NCI-H69 (cell line): ENCODE measurements around the gene BAHD1.
"Not testable (repeated sequence)": the region's sequence is repeated elsewhere in the genome, so short reads cannot be mapped to it uniquely, and the experiment has no call there.

ENCODE experiments used
- DNase-seq: peaks from one replicate; lab custom pipeline; 2025; lab: John Stamatoyannopoulos, UW

BAHD1 gene

GRCh38 chr15:40445421-40445922 lies 4.7 kb downstream of the BAHD1 start:
- no peak for DNase-seq

- no peak for DNase-seq
These were observed 5.4 kb downstream of the BAHD1 start for GRCh38 chr15:40446144-40446543.

- DNase-seq = no peak
These were observed 7.6 kb downstream of the BAHD1 start for GRCh38 chr15:40448354-40448753.

DNA sequence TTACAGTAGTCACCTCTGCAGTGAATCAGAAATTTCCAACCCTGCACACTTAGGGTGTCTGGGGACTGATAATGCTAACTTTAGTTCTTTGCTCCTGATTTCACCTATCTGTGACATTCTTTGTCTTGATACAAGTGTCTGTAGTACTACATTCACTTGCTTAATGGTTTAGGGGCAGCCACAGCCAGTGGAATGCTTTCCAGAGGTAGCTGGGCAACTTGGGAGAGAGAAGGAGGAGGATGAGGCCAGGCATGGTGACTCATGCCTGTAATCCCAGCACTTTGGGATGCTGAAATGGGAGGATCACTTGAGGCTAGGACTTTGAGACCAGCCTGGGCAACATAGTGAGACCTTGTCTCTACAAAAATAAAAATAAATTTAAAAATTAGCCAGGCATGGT lies 8.5 kb downstream of the BAHD1 start:
- no peak for DNase-seq

DNA sequence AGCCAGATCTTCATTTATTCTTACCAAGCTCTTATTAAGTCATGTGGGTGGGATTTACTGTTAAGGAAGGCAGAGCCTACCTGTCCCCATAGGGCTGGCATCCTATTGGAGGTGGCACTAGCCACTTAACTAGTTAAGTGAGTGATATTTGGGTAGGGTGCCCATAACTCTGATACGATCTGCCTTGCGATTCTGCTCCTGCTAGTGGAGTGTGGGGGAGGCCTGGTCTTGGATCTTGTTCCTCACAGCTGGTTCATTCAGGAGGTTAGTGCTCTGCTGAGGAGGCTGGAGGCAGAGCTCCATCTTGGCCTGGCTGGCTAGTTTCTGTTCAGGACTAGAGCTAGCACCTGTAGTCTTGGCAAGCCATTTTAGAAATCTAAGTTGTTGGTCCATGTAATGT lies 9.3 kb downstream of the BAHD1 start:
- no peak for DNase-seq

DNA sequence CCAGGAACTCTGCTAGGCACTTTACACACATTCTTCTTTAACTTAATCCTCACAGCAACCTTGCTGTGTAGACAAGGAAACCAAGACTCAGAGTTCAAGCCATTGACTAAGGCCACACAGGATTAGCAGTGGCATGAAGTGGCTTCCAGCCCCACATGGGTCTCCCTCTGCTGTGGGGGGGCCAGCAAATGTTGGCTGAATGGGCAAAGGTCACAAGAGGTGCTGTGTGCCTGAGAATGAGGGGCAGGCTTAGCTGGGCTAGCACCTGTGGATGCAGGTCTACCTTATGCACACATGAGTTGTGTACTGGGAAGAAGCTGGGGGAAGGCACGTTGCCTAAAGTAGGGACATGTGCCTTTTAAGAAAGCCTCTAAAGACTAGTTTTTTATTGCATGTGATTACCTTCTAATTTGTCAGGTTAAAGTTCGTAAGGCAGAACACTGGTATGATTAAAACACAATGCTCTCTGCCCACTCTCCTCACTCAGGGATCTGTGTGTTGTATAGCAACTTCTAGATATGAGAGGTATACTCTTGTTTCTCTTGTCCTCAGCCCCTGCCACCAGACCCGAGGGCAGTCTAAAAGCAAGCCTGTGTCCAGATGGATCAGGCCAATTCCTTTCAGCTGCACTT lies 10.9 kb downstream of the BAHD1 start:
- DNase-seq = no peak

DNA sequence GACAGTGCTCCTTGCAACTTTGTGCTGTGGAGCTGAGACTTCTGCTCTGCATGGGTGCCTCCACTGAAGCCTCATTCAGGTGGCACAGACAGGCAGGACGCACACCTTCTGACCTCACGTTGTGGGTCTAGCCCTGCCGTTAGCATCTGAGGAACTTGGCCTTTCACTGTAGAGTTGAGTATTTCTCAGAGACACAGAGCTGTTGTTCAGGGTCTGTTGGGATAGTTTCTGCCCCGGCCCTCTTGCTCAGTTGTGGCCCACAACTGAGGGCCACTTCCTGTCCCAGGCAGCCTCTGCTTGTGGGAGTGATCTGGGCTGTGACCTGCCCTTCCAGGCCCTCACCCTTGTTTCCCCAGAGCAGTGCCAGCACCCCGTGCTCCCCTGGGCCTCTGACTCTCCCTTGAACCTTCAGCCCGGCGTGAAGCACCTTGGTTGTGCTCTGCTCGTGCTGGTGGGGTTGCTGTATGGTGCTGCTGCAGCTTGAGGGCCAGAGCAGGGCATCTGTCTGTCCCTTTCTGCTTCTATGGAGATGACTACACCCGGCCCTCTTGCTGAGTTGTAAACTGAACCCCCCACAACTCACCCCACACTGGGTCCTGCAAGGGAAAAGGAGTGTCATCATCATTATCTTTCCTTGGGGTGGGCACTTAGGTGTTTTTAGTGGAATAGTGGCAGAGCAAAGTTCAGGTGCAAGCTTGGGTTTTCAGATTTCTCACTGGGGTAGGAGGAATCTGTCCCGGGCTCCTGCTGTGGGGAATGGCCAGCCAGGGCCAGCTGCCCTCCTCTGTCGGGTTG lies 11.7 kb downstream of the BAHD1 start:
- DNase-seq = no peak

GRCh38 chr15:40453941-40454340 lies 13.2 kb downstream of the BAHD1 start:
- DNase-seq = not testable (repeated sequence)

GRCh38 chr15:40454904-40455391 lies 14.2 kb downstream of the BAHD1 start:
- no peak for DNase-seq

- DNase-seq = no peak
These were observed 15.6 kb downstream of the BAHD1 start for GRCh38 chr15:40456299-40456712.

GRCh38 chr15:40456738-40457137 lies 16.0 kb downstream of the BAHD1 start:
- DNase-seq = no peak

- DNase-seq = no peak
These were observed 18.0 kb downstream of the BAHD1 start for GRCh38 chr15:40458495-40459371.

DNA sequence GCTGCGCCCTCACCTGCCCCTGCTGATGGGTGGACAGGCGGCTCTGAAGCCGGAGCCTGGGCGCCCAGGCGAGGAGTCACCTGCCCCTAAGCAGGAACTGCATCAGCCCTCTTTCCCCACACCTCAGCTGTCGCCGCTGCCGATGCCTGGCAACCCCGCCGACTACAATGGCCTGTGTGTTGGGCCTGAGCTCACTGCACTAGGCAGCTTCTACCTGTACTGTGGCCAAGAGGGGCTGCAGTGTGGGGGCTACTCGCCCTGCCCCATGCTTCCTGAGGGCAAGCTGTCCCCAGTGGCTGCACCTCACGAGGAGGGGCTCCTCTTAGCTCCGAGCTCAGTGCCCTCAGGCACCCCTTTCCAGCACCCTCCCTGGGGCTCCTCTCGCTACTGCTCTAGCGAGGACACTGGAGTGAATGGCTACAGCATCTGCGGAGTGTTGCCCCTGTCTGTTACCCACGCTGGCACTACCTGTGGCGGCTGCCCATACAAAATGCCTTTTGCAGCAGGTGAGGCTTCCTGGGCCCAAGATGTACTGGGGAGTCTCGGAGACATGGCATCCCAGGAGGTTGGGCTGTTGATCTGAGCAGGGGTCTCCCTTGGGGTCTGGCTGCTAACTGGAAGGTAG lies 18.8 kb downstream of the BAHD1 start:
- DNase-seq = no peak

DNA sequence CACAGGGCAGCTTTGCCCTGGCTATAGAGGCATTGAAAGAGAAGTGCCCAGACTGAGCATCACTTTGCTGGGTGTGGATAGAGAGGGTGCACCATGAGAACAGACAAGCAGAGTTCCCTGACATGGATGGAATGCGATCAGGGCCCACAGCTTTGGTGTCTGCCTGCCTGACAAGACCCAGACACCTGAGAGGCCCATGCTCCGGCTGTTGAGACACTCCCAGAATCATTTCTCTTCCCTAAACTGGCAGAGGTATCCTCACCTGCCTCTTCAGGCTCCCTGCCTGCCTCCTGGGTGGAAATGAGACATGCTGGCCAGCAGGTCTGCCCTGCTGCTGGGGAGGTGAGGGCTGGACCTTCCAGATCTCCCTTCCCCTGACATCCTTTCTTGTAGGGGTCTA lies 19.7 kb downstream of the BAHD1 start:
- DNase-seq = no peak

DNA sequence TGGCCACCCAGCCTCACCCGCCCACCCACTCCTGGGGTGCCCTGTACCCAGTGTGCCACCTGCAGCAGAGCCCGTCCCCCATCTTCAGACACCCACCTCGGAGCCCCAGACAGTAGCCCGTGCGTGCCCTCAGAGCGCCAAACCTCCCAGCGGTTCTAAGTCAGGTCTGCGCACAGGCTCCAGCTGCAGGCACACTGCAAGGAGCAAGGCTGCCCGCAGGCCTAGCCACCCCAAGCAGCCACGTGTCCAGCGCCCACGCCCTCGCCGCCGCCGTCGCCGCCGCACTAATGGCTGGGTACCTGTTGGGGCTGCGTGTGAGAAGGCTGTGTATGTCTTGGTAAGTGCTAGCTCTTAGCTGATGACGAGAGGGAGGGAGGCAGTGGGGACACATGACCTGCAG lies 21.2 kb downstream of the BAHD1 start:
- no peak for DNase-seq

GRCh38 chr15:40463279-40463678 lies 22.5 kb downstream of the BAHD1 start:
- DNase-seq = no peak

- no peak for DNase-seq
These were observed 23.3 kb downstream of the BAHD1 start for GRCh38 chr15:40463886-40464545.

DNA sequence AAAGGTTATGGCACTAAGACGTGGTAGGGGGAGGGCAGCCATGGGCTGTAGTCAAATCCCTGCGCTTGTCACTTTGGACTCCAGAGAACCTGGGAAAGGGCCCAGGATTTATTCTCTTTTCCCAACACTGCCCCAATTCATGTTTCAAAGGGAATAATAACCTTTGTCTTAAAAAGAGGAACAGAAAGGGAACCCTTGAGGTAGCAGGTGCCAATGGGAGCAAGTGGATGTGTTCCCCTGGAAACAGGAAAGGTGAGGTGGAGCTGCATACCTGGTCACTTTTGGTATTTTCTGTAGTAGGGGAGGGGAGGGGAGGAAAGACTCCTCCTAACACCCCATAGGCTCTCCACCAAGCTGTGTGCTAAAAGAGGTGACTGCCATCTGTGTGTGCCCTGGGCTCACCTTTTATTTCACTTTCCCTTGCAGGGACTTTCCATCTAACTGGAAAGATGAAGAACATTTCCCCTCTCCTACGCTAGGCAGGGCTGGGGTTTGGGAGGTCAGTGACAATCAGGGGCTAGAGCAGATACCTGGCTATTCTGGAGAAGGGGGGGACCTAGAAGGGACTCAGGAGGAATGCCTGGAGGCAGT lies 23.9 kb downstream of the BAHD1 start:
- no peak for DNase-seq

DNA sequence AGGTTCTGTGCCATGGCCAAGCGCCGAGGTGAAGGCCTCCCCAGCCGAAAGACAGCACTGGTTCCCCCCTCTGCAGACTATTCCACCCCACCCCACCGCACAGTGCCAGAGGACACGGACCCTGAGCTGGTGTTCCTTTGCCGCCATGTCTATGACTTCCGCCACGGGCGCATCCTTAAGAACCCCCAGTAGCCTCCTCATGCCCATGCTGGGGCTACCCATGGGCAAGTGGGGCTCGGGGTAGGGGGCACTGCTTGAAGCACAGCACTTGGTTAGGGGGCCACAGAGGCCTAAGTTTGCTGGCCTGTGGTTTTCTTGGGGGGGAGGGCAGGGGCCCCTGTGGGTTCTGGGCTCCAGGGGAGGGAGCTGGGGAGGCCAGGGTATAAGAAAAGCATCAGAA lies 25.2 kb downstream of the BAHD1 start:
- no peak for DNase-seq

DNA sequence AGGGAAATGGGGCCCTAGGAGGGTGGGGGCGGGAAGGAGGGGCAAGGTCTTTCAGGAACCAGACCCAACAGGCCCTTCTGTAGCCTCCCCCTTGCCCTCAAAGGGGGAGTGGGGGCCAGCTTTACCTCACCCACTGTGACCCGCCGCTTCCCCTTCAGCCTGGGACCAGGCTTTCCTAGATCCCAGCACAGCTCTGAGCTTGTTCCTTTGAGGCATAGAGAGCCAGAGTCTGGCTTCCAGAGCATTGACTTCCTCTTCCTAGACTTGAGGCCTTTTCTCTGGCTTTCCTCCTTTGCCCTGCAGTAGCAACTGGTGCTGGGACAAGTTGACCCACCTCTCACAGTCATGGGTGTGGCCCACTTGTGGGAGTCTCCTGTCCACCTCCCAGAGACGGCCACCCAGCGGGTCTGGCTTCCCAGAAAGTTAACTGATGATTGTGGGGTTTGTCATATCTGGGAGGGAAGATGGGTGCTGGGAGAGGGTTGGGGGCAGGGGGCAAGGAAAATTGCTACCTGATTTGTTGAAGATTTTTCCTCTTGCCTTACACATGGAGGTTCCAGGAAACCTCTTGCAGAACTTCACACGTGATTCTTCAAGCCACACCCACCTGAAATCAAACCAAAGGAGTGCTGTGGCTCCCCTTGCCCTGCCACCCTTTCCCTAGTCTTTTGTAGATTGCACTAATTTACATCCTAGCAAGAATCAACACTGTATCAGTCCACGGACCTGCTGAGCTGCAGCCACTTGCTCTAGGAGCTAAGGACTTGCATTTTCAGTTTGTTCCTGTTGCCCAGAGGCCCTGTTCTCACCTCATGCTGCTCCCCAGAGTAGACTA lies 25.9 kb downstream of the BAHD1 start:
- no peak for DNase-seq
